ENCODE measurements around the gene TNS4. TPM values are rescaled to one million over a fixed set of nuclear protein-coding genes. Genes with fewer than 3 reads are reported as not detected.

The TNS4 gene
- total and polyA plus RNA-seq, 2 experiments from 2014 or later, result 0.20 TPM; not detected in 1

DNA sequence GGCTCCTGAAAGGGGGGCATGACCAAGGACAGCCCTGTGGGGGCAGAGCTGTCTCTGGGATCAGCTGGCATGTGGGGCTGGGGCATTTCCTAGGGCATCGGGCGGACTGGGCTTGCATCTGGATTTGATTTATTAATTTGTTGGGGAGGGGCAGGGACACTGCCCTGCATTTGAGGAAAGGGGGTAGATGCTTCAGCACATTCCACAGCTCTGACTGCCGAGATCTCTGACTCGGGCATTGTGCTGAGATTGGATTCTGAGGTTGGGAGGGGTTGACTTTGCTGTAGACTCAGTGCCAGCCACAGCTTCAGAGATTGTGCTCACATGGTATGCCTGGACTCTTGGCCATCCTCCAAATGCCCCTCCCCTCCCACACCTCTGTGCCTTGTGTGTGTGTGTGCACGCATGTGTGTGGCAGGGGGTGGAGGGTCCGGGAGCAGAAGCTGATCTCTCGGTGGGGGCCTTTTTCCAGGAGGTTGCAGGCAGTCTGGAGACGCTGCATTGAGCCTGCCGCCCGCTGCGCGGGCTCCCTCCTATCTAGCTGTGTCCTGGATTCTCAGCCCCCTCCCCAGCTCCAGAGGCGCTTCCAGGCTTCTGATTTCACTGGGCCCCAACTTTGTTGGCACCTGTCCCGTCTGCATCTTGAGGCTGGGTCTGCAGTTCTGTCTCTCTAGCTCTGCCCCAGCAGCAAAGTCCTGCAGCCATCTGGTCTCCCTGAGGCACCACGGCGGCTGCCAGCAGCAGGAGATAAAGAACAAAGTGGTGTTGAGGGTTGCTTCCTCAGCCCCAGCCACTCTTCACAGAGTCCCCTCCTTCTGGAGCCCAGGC lies 43.2 kb downstream of the TNS4 start:
- H3K9me3 ChIP-seq (ENCODE audit: low read depth), result no peaks in the 10 kb centered on the region

DNA sequence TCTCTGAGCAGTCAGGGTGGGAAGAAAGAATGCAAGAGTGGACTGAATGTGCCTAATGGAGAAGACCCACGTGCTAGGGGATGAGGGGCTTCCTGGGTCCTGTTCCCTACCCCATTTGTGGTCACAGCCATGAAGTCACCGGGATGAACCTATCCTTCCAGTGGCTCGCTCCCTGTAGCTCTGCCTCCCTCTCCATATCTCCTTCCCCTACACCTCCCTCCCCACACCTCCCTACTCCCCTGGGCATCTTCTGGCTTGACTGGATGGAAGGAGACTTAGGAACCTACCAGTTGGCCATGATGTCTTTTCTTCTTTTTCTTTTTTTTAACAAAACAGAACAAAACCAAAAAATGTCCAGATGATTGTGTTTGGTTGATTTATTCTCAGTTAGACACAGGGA lies 44.1 kb downstream of the TNS4 start:
- H3K36me3 ChIP-seq (ENCODE audit: low read depth), result peaks cover 45% of the 10 kb centered on the region
- peaks cover 81% of the 10 kb centered on the region for H3K4me1 ChIP-seq (ENCODE audit: insufficient read depth)
- no peaks in the 10 kb centered on the region for H3K9me2 ChIP-seq (ENCODE audit: insufficient read depth)
- in situ Hi-C loops (cut with MboI), result no loop called here
- H3K4me3 ChIP-seq, result no peak overlapping the region; the same call in 1 of the 2 replicates
- peak overlapping the region; percentile 89 for H3K27ac ChIP-seq
- peaks cover 90% of the 10 kb centered on the region for H3F3A ChIP-seq (ENCODE audit: insufficient read depth)
- TF ChIP-seq EZH2phosphoT487 (IDR thresholded peaks at IDR 0.05; ENCODE audit: insufficient read depth, low read depth) (no peak), EZH2 (IDR thresholded peaks at IDR 0.05; ENCODE audit: insufficient read depth, poor library complexity, severe bottlenecking) (no peak)
- H3K4me2 ChIP-seq (ENCODE audit: unreplicated experiment), result peak overlapping the region; percentile 17
- no peaks in the 10 kb centered on the region for H3K9me3 ChIP-seq (ENCODE audit: low read depth)
- peaks cover 20% of the 10 kb centered on the region; the same call in 1 of the 2 replicates for H3K79me2 ChIP-seq (ENCODE audit: insufficient read depth)
- peak; percentile 30 for DNase-seq
- peak overlapping the region; percentile 50 for H3K9ac ChIP-seq
- no peaks in the 10 kb centered on the region for H3K27me3 ChIP-seq (replicated peaks; ENCODE audit: insufficient read depth)
- no peak overlapping the region for H2AFZ ChIP-seq
- 89 to 96% methylated on average over 3 of the region's 3 CpGs for WGBS, 2 experiments (ENCODE audit: low coverage in 1 of 2, low lambda C conversion rate in 2 of 2, missing lambda C conversion rate in 2 of 2)
- no peaks in the 10 kb centered on the region for H4K20me1 ChIP-seq (ENCODE audit: insufficient read depth)

More for the DNA sequence above, 43.2 kb downstream of the TNS4 start:
- Histone ChIP-seq H3K4me3 (no peak overlapping the region; the same call in 1 of the 2 replicates), H3F3A (ENCODE audit: insufficient read depth) (peaks cover 87% of the 10 kb centered on the region), H3K4me1 (ENCODE audit: insufficient read depth) (peaks cover 73% of the 10 kb centered on the region), H3K9me2 (ENCODE audit: insufficient read depth) (no peaks in the 10 kb centered on the region), H3K36me3 (ENCODE audit: low read depth) (peaks cover 39% of the 10 kb centered on the region), H3K4me2 (ENCODE audit: unreplicated experiment) (peak overlapping the region; percentile 52), H3K27me3 (replicated peaks; ENCODE audit: insufficient read depth) (no peaks in the 10 kb centered on the region), H3K27ac (peak overlapping the region; percentile 89), H3K9ac (peak overlapping the region; percentile 50), H4K20me1 (ENCODE audit: insufficient read depth) (no peaks in the 10 kb centered on the region), H3K79me2 (ENCODE audit: insufficient read depth) (peaks cover 12% of the 10 kb centered on the region; the same call in 1 of the 2 replicates), H2AFZ (no peak overlapping the region)
- WGBS, 2 experiments (ENCODE audit: low coverage in 1 of 2, low lambda C conversion rate in 2 of 2, missing lambda C conversion rate in 2 of 2), result 3 to 6% methylated on average over 16 of the region's 16 CpGs
- in situ Hi-C loops (cut with MboI), result no loop called here
- peak; percentile 94 for DNase-seq
- TF ChIP-seq EZH2 (IDR thresholded peaks at IDR 0.05; ENCODE audit: insufficient read depth, poor library complexity, severe bottlenecking), result no peak
- no peak for TF ChIP-seq EZH2phosphoT487 (IDR thresholded peaks at IDR 0.05; ENCODE audit: insufficient read depth, low read depth)

DNA sequence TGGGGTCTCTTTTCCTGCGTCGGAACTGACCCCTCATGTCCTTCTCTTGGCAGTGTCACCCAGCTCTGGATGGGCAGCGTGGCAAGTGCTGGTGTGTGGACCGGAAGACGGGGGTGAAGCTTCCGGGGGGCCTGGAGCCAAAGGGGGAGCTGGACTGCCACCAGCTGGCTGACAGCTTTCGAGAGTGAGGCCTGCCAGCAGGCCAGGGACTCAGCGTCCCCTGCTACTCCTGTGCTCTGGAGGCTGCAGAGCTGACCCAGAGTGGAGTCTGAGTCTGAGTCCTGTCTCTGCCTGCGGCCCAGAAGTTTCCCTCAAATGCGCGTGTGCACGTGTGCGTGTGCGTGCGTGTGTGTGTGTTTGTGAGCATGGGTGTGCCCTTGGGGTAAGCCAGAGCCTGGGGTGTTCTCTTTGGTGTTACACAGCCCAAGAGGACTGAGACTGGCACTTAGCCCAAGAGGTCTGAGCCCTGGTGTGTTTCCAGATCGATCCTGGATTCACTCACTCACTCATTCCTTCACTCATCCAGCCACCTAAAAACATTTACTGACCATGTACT lies 44.9 kb downstream of the TNS4 start:
- no peaks in the 10 kb centered on the region for H3K9me3 ChIP-seq (ENCODE audit: low read depth)
- no peak for TF ChIP-seq EZH2 (IDR thresholded peaks at IDR 0.05; ENCODE audit: insufficient read depth, poor library complexity, severe bottlenecking)
- in situ Hi-C loops (cut with MboI), result no loop called here
- H2AFZ ChIP-seq, result no peak overlapping the region
- peak; percentile 50 for DNase-seq
- H3K4me1 ChIP-seq (ENCODE audit: insufficient read depth), result peaks cover 90% of the 10 kb centered on the region
- H3K4me3 ChIP-seq, result no peak overlapping the region
- H3K27me3 ChIP-seq (replicated peaks; ENCODE audit: insufficient read depth), result no peaks in the 10 kb centered on the region
- 31 to 37% methylated on average over 16 of the region's 16 CpGs for WGBS, 2 experiments (ENCODE audit: low coverage in 1 of 2, low lambda C conversion rate in 2 of 2, missing lambda C conversion rate in 2 of 2)
- H3K36me3 ChIP-seq (ENCODE audit: low read depth), result peaks cover 45% of the 10 kb centered on the region
- H3K9me2 ChIP-seq (ENCODE audit: insufficient read depth), result no peaks in the 10 kb centered on the region
- peaks cover 24% of the 10 kb centered on the region for H3K79me2 ChIP-seq (ENCODE audit: insufficient read depth)
- H3K4me2 ChIP-seq (ENCODE audit: unreplicated experiment), result peak overlapping the region; percentile 14
- peaks cover 88% of the 10 kb centered on the region for H3F3A ChIP-seq (ENCODE audit: insufficient read depth)
- peak overlapping the region; percentile 89 for H3K27ac ChIP-seq
- no peaks in the 10 kb centered on the region for H4K20me1 ChIP-seq (ENCODE audit: insufficient read depth)
- peak overlapping the region; percentile 39; the same call in 1 of the 2 replicates for H3K9ac ChIP-seq

DNA sequence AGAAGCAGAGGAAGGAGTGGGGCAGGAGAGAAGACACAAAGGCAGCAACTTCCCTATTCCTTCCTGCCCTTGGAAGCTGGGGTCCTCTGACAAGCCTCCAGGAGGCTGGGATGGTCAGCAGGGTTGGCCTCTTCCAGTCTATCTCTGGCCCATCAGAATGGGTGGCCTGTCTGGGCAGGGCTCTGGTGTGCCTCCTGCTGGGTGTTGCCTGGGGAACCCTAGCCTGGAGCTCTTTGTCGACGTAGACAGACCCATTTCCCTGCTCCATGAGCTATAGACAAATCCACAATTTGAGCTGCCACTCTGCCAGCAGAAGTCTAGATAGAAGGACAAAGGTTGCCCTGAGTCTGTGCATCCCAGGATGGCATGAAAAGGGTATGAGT lies 46.8 kb downstream of the TNS4 start:
- peak overlapping the region; percentile 26 for H3K9ac ChIP-seq
- no peak overlapping the region for H3K4me3 ChIP-seq
- peaks cover 92% of the 10 kb centered on the region for H3F3A ChIP-seq (ENCODE audit: insufficient read depth)
- no peak overlapping the region for H2AFZ ChIP-seq
- H3K4me1 ChIP-seq (ENCODE audit: insufficient read depth), result peaks cover 98% of the 10 kb centered on the region
- TF ChIP-seq EZH2phosphoT487 (IDR thresholded peaks at IDR 0.05; ENCODE audit: insufficient read depth, low read depth) (no peak), EZH2 (IDR thresholded peaks at IDR 0.05; ENCODE audit: insufficient read depth, poor library complexity, severe bottlenecking) (no peak)
- H3K4me2 ChIP-seq (ENCODE audit: unreplicated experiment), result no peak overlapping the region
- peaks cover 42% of the 10 kb centered on the region for H3K79me2 ChIP-seq (ENCODE audit: insufficient read depth)
- no peaks in the 10 kb centered on the region for H4K20me1 ChIP-seq (ENCODE audit: insufficient read depth)
- peak overlapping the region; percentile 89 for H3K27ac ChIP-seq
- DNase-seq, result no peak
- WGBS, 2 experiments (ENCODE audit: low coverage in 1 of 2, low lambda C conversion rate in 2 of 2, missing lambda C conversion rate in 2 of 2), result 61 to 78% methylated on average over 2 of the region's 2 CpGs
- in situ Hi-C loops (cut with MboI), result no loop called here
- no peaks in the 10 kb centered on the region for H3K27me3 ChIP-seq (replicated peaks; ENCODE audit: insufficient read depth)
- H3K9me3 ChIP-seq (ENCODE audit: low read depth), result no peaks in the 10 kb centered on the region
- H3K36me3 ChIP-seq (ENCODE audit: low read depth), result peaks cover 45% of the 10 kb centered on the region
- H3K9me2 ChIP-seq (ENCODE audit: insufficient read depth), result no peaks in the 10 kb centered on the region

Measured in GM23248 (cell line).